OCI-LY1 (cell line): ENCODE results near the gene WWC2.

ENCODE experiments used
- EZH2 ChIP-seq: fragments of 200-600 bp; sonication (generic), shearing (Covaris generic); IDR thresholded peaks from 2 replicates; pipeline ENCODE4 v1.8.0; 2017; ENCODE audit warnings: borderline replicate concordance, mixed run types, mild to moderate bottlenecking, antibody characterized with exemption, low read length, moderate library complexity, mixed read lengths
- TF ChIP-seq, protein P1 (sequence below): fragments of 200-600 bp; sonication (generic), shearing (Covaris generic); IDR thresholded peaks from 2 replicates; pipeline ENCODE4 v1.5.1; 2017; ENCODE audit warnings: mild to moderate bottlenecking, antibody characterized with exemption, low read length, moderate library complexity, mixed read lengths

GRCh38 chr4:183081116-183081469 is 18.0 kb upstream of the WWC2 start:
- TF ChIP-seq EZH2 = no peak
- TF ChIP-seq, protein P1, sequence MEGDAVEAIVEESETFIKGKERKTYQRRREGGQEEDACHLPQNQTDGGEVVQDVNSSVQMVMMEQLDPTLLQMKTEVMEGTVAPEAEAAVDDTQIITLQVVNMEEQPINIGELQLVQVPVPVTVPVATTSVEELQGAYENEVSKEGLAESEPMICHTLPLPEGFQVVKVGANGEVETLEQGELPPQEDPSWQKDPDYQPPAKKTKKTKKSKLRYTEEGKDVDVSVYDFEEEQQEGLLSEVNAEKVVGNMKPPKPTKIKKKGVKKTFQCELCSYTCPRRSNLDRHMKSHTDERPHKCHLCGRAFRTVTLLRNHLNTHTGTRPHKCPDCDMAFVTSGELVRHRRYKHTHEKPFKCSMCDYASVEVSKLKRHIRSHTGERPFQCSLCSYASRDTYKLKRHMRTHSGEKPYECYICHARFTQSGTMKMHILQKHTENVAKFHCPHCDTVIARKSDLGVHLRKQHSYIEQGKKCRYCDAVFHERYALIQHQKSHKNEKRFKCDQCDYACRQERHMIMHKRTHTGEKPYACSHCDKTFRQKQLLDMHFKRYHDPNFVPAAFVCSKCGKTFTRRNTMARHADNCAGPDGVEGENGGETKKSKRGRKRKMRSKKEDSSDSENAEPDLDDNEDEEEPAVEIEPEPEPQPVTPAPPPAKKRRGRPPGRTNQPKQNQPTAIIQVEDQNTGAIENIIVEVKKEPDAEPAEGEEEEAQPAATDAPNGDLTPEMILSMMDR = no peak
